OCI-LY1 (cell line): ENCODE data around the gene PYROXD2.

ENCODE experiments used
- H2AFZ ChIP-seq: fragments of 200-600 bp; sonication (generic), shearing (Covaris generic); 2 replicates; pipeline ENCODE4 v1.6.0; 2014; ENCODE audit warnings: antibody characterized with exemption, mild to moderate bottlenecking, low read length
- H3F3A ChIP-seq: fragments of 200-600 bp; sonication (generic), shearing (Covaris generic); 2 replicates; pipeline ENCODE4 v1.6.0; 2014; ENCODE audit warnings: mild to moderate bottlenecking, antibody characterized with exemption, low read length, moderate library complexity; ENCODE audit not compliant: insufficient read depth
- H3K27ac ChIP-seq: fragments of 200-600 bp; sonication (generic); 2 replicates; pipeline ENCODE4 v1.5.1; 2014; ENCODE audit warnings: low read length, mixed run types, mild to moderate bottlenecking, low read depth; ENCODE audit not compliant: poor library complexity, severe bottlenecking
- H3K27me3 ChIP-seq: fragments of 200-600 bp; sonication (generic); 2 replicates; pipeline ENCODE4 v1.6.0; 2014; ENCODE audit warnings: antibody characterized with exemption, mild to moderate bottlenecking, low read length, moderate library complexity; ENCODE audit not compliant: insufficient read depth
- H3K36me3 ChIP-seq: fragments of 200-600 bp; sonication (generic); 2 replicates; pipeline ENCODE4 v1.6.1; 2014; ENCODE audit warnings: mild to moderate bottlenecking, antibody characterized with exemption, low read length, moderate library complexity, mixed read lengths; ENCODE audit not compliant: insufficient read depth
- H3K4me1 ChIP-seq: fragments of 200-600 bp; sonication (generic); 2 replicates; pipeline ENCODE4 v1.5.1; 2014; ENCODE audit warnings: mild to moderate bottlenecking, low read length, moderate library complexity; ENCODE audit not compliant: insufficient read depth, severe bottlenecking
- H3K4me2 ChIP-seq: fragments of 200-600 bp; sonication (generic), shearing (Covaris generic); 2 replicates; pipeline ENCODE4 v1.6.1; 2014; ENCODE audit warnings: low read length
- H3K4me3 ChIP-seq: fragments of 200-600 bp; sonication (generic); 2 replicates; pipeline ENCODE4 v1.5.1; 2014; ENCODE audit warnings: low read length, low read depth, mild to moderate bottlenecking, mixed read lengths; ENCODE audit not compliant: poor library complexity, severe bottlenecking
- H3K79me2 ChIP-seq: fragments of 200-600 bp; shearing (Covaris generic); 2 replicates; pipeline ENCODE4 v1.6.1; 2016; ENCODE audit warnings: mixed run types, low read length, mixed read lengths; ENCODE audit not compliant: insufficient read depth
- H3K9ac ChIP-seq: fragments of 200-600 bp; sonication (generic), shearing (Covaris generic); 2 replicates; pipeline ENCODE4 v1.6.1; 2014; ENCODE audit warnings: mild to moderate bottlenecking, low read length, mixed read lengths
- H3K9me2 ChIP-seq: fragments of 200-600 bp; sonication (generic), shearing (Covaris generic); 2 replicates; pipeline ENCODE4 v1.6.1; 2014; ENCODE audit warnings: low read depth, mild to moderate bottlenecking, low read length, mixed read lengths
- H3K9me3 ChIP-seq: fragments of 200-600 bp; shearing (Covaris generic); 2 replicates; pipeline ENCODE4 v1.6.1; 2014; ENCODE audit warnings: low read length, mixed read lengths
- H4K20me1 ChIP-seq: fragments of 200-600 bp; sonication (generic), shearing (Covaris generic); 2 replicates; pipeline ENCODE4 v1.6.0; 2016; ENCODE audit warnings: mild to moderate bottlenecking, low read length; ENCODE audit not compliant: insufficient read depth
- CTCF ChIP-seq: fragments of 200-600 bp; sonication (generic), shearing (Covaris generic); IDR thresholded peaks from 2 replicates; pipeline ENCODE4 v1.5.1; 2017; ENCODE audit warnings: mild to moderate bottlenecking, antibody characterized with exemption, low read length, moderate library complexity, mixed read lengths
- EZH2 ChIP-seq: fragments of 200-600 bp; sonication (generic), shearing (Covaris generic); IDR thresholded peaks from 2 replicates; pipeline ENCODE4 v1.8.0; 2017; ENCODE audit warnings: borderline replicate concordance, mixed run types, mild to moderate bottlenecking, antibody characterized with exemption, low read length, moderate library complexity, mixed read lengths

PYROXD2 gene

GRCh38 chr10:98405422-98405821, 9.6 kb downstream of the PYROXD2 start:
- H3K4me2 ChIP-seq = no peak overlapping the region
- no peak overlapping the region for H2AFZ ChIP-seq
- H3K4me3 ChIP-seq = no peak overlapping the region
- no peaks in the 10 kb centered on the region for H4K20me1 ChIP-seq
- H3K27ac ChIP-seq = no peak overlapping the region
- TF ChIP-seq EZH2 = no peak
- no peak for TF ChIP-seq CTCF
- H3K4me1 ChIP-seq = no peaks in the 10 kb centered on the region
- H3K27me3 ChIP-seq = no peaks in the 10 kb centered on the region
- no peak overlapping the region for H3K9ac ChIP-seq
- no peaks in the 10 kb centered on the region for H3K79me2 ChIP-seq
- no peaks in the 10 kb centered on the region for H3K9me3 ChIP-seq
- H3K36me3 ChIP-seq = no peaks in the 10 kb centered on the region
- H3F3A ChIP-seq = no peaks in the 10 kb centered on the region
- no peaks in the 10 kb centered on the region for H3K9me2 ChIP-seq

GRCh38 chr10:98404571-98405359, 10.2 kb downstream of the PYROXD2 start:
- Histone ChIP-seq H3F3A (no peaks in the 10 kb centered on the region), H3K9me3 (no peaks in the 10 kb centered on the region), H3K36me3 (no peaks in the 10 kb centered on the region), H3K4me1 (no peaks in the 10 kb centered on the region), H3K4me3 (no peak overlapping the region), H2AFZ (no peak overlapping the region), H3K27ac (no peak overlapping the region), H3K9me2 (no peaks in the 10 kb centered on the region), H3K27me3 (no peaks in the 10 kb centered on the region), H3K4me2 (no peak overlapping the region), H4K20me1 (no peaks in the 10 kb centered on the region), H3K79me2 (no peaks in the 10 kb centered on the region), H3K9ac (no peak overlapping the region)
- TF ChIP-seq CTCF (no peak), EZH2 (no peak)

GRCh38 chr10:98403812-98404504, 11.0 kb downstream of the PYROXD2 start:
- H4K20me1 ChIP-seq = no peaks in the 10 kb centered on the region
- H3K4me2 ChIP-seq = no peak overlapping the region
- H3F3A ChIP-seq = no peaks in the 10 kb centered on the region
- TF ChIP-seq CTCF = no peak
- TF ChIP-seq EZH2 = no peak
- H3K4me1 ChIP-seq = no peaks in the 10 kb centered on the region
- H3K36me3 ChIP-seq = no peaks in the 10 kb centered on the region
- H3K27ac ChIP-seq = no peak overlapping the region
- H3K9ac ChIP-seq = no peak overlapping the region
- H3K9me3 ChIP-seq = no peaks in the 10 kb centered on the region
- H2AFZ ChIP-seq = no peak overlapping the region
- H3K79me2 ChIP-seq = no peaks in the 10 kb centered on the region
- no peaks in the 10 kb centered on the region for H3K9me2 ChIP-seq
- H3K4me3 ChIP-seq = no peak overlapping the region
- H3K27me3 ChIP-seq = no peaks in the 10 kb centered on the region
